Measurements from ENCODE around the gene SYNCRIP.

SYNCRIP gene

GRCh38 chr6:85675030-85675819 lies 32.5 kb upstream of the SYNCRIP start:
- H3K4me3 ChIP-seq (ENCODE audit: low read depth, low read length) = no peak overlapping the region
- TF ChIP-seq, protein P1, sequence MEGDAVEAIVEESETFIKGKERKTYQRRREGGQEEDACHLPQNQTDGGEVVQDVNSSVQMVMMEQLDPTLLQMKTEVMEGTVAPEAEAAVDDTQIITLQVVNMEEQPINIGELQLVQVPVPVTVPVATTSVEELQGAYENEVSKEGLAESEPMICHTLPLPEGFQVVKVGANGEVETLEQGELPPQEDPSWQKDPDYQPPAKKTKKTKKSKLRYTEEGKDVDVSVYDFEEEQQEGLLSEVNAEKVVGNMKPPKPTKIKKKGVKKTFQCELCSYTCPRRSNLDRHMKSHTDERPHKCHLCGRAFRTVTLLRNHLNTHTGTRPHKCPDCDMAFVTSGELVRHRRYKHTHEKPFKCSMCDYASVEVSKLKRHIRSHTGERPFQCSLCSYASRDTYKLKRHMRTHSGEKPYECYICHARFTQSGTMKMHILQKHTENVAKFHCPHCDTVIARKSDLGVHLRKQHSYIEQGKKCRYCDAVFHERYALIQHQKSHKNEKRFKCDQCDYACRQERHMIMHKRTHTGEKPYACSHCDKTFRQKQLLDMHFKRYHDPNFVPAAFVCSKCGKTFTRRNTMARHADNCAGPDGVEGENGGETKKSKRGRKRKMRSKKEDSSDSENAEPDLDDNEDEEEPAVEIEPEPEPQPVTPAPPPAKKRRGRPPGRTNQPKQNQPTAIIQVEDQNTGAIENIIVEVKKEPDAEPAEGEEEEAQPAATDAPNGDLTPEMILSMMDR (IDR thresholded peaks at IDR 0.05; ENCODE audit: control insufficient read depth, extremely low read depth, insufficient read depth) = no peak
- DNase-seq (ENCODE audit: low read depth) = no peak

DNA sequence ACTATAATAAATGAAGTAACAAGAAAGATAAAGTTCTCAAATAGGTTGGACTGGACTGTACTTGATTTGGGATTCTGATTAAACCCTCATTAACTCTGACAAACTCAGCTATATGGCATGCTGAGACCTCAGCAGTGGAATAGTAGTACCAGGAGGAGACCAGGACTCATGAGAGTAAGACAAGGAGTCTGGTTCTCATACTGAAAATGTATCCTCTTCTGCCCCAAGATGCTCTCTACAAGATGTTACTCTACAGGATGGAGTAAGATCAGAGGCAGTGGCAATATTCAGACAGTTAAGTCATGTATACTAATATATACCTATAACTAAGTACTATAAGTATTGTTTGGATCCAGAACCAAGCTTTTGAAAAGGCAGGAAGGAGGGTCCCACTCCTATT lies 31.9 kb upstream of the SYNCRIP start:
- TF ChIP-seq, protein P1 (IDR thresholded peaks at IDR 0.05; ENCODE audit: control insufficient read depth, extremely low read depth, insufficient read depth) = no peak
- no peak for DNase-seq (ENCODE audit: low read depth)
- no peak overlapping the region for H3K4me3 ChIP-seq (ENCODE audit: low read depth, low read length)

DNA sequence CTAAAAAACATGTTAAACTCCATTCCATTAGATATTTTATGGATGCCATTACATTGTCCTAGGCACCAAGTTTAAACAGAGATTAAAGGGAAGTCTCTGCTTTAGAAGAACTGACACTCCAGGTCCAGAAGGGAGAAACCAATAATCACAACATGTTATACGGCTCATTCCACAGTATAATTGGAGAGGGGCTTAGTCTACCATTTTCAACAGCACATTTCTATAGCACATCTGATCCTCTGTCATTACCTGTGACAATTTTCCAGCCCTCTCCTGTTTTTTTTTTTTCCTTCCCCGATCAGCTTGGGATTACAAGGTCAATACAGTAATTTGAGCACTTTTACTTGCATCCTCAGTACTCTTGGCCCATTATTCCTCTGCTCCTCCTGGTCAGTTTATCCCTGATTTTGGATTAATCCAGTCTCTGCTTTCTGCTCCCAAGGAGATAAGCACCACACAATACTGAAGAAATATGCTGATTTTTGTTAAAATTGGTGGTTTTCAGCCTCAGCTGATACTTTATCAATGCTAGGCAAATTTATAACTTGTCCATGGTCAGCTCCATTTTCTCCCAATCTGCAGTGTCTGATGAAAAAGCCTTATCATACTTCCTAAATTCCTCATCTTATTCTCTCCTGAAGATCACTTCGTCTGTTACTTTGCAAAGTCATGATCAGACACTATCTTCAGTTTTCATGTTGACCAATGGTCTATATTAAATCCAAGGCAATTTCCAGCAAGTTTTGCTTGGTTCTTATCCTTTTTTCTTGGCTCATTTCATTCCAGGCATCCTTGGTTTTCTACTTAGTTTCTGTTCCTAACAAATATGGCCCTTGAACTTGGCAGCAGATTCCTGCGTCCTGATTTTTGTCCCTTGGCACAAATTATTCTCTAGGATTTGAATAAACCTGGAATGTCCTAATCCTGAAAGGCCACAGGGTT lies 30.8 kb upstream of the SYNCRIP start:
- TF ChIP-seq, protein P1 (IDR thresholded peaks at IDR 0.05; ENCODE audit: control insufficient read depth, extremely low read depth, insufficient read depth) = no peak
- DNase-seq (ENCODE audit: low read depth) = no peak
- no peak overlapping the region for H3K4me3 ChIP-seq (ENCODE audit: low read depth, low read length)

- no peak overlapping the region for H3K4me3 ChIP-seq (ENCODE audit: low read depth, low read length)
- no peak for DNase-seq (ENCODE audit: low read depth)
- TF ChIP-seq, protein P1 (IDR thresholded peaks at IDR 0.05; ENCODE audit: control insufficient read depth, extremely low read depth, insufficient read depth) = no peak
Observed at GRCh38 chr6:85672623-85673022, 29.9 kb upstream of the SYNCRIP start.

DNA sequence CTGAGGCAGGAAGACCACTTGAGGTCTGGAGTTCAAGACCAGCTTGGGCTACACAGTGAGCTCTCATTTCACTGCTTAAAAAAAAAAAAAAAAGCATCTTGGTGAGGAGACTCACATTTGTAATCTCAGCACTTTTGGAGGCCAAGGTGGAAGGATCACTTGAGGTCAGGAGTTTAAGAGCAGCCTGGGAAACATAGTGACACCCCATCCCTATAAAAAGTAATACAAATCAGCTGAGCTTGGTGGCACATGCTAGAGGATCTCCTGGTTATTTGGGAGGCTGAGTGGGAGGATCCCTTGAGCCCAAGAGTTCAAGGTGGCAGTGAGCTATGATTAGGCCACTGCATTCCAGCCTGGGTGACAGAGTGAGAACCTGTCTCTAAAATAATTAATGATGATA lies 29.4 kb upstream of the SYNCRIP start:
- H3K4me3 ChIP-seq (ENCODE audit: low read depth, low read length) = no peak overlapping the region
- TF ChIP-seq, protein P1 (IDR thresholded peaks at IDR 0.05; ENCODE audit: control insufficient read depth, extremely low read depth, insufficient read depth) = no peak
- DNase-seq (ENCODE audit: low read depth) = no peak

DNA sequence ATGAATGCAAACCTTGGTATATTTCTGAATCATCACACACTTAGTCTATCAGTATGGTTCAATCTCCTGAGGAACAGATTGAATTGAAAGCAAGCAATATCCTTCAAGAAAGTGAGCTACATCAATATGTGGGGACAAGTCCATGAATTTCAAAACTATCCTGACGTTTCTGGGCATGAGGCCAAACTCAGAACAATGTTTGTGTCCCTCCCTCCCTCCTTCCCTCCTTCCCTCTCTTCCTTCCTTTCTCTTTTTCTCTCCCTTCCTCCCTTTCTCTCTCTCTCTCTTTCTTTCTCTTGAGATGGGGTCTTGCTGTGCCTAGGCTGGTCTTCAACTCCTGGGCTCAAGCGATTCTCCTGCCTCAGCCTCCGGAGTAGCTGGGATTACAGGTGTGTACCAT lies 27.9 kb upstream of the SYNCRIP start:
- no peak overlapping the region for H3K4me3 ChIP-seq (ENCODE audit: low read depth, low read length)
- no peak for DNase-seq (ENCODE audit: low read depth)
- TF ChIP-seq, protein P1 (IDR thresholded peaks at IDR 0.05; ENCODE audit: control insufficient read depth, extremely low read depth, insufficient read depth) = no peak
